ENCODE measurements around the gene GSTO1. TPM values are rescaled to one million over a fixed set of nuclear protein-coding genes. Genes with fewer than 3 reads are reported as not detected.

The GSTO1 gene
- total and polyA plus RNA-seq, 9 of the 15 experiments (the other 6 are each of a cell fraction or from before 2014, with no cell fraction given), result 136 to 592 (median 237) TPM

GRCh38 chr10:104257235-104257634, 2.5 kb downstream of the GSTO1 start:
- 90% methylated on average over 3 of the region's 5 CpGs for WGBS (ENCODE audit: insufficient coverage, low coverage, missing lambda C conversion rate)
- Histone ChIP-seq H2AFZ (ENCODE audit: low read depth, low read length) (no peak overlapping the region), H3K9ac (ENCODE audit: insufficient read depth in 1 of 2, low read depth in 2 of 2, low read length in 2 of 2) (peak overlapping the region in 1 of 2 experiments; percentile 84; a peak in 2 of 4 replicates), H3K4me1 (replicated peaks in 1 of 2; ENCODE audit: control insufficient read depth in 2 of 2, insufficient read depth in 2 of 2, low read length in 2 of 2) (peaks cover 17 to 44% of the 10 kb centered on the region in 2 experiments; a peak in 4 of 5 replicates), H3K79me2 (ENCODE audit: control insufficient read depth, insufficient read depth, low read length) (peaks cover 77% of the 10 kb centered on the region), H3K36me3 (ENCODE audit: control insufficient read depth, insufficient read depth, low read length) (peaks cover 64% of the 10 kb centered on the region), H3K9me3 (replicated peaks; ENCODE audit: control insufficient read depth, insufficient read depth, low read depth, low read length) (no peaks in the 10 kb centered on the region; the same call in 1 of the 2 replicates), H3K27me3 (ENCODE audit: control insufficient read depth in 2 of 2, insufficient read depth in 2 of 2, low read length in 2 of 2) (no peaks in the 10 kb centered on the region), H3K4me3 (peak overlapping the region; percentile 93; the same call in 1 of the 2 replicates), H3K4me2 (ENCODE audit: insufficient read depth, low read length) (peak overlapping the region; percentile 86), H4K20me1 (replicated peaks; ENCODE audit: control insufficient read depth, insufficient read depth, low read length) (no peaks in the 10 kb centered on the region), H3K27ac (ENCODE audit: extremely low read depth, low read depth, low read length) (no peak overlapping the region), H3K9me1 (ENCODE audit: control insufficient read depth, insufficient read depth, low read length) (no peaks in the 10 kb centered on the region)
- intact Hi-C loops (cut with micrococcal nuclease) (no loop called here), in situ Hi-C loops (cut with MboI) (no loop called here)
- no peak for DNase-seq (ENCODE audit: extremely low read depth in 1 of 4, low spot score in 3 of 4)
- CTCF ChIA-PET (ENCODE audit: low intra/inter-chr PET ratio), result no interaction called here
- POLR2A ChIA-PET, result interaction anchor here (1.0 kb wide), 1 partner anchor 82 kb away, joined by 3 read pairs; no protein-coding TSS in a partner anchor
- ATAC-seq, result no peak
- FAIRE-seq, result no peak
- TF ChIP-seq ZNF512 (tag; IDR thresholded peaks at IDR 0.05), result no peak
- TF ChIP-seq MIER1 (IDR thresholded peaks at IDR 0.05; ENCODE audit: low read depth), result no peak
- TF ChIP-seq JUNB (CRISPR knock-in tag; conservative IDR thresholded peaks at IDR 0.05), result no peak
- no peak for TF ChIP-seq PURB (CRISPR knock-in tag; IDR thresholded peaks at IDR 0.05; ENCODE audit: low read depth)
- no peak for TF ChIP-seq ZNF12 (CRISPR knock-in tag; IDR thresholded peaks at IDR 0.05)
- TF ChIP-seq ZNF316 (IDR thresholded peaks at IDR 0.05), result no peak
- no peak for TF ChIP-seq SRF (CRISPR knock-in tag; IDR thresholded peaks at IDR 0.05)
- no peak for TF ChIP-seq HBP1 (CRISPR knock-in tag; IDR thresholded peaks at IDR 0.05)
- TF ChIP-seq YBX1 (IDR thresholded peaks at IDR 0.05), result no peak
- TF ChIP-seq ZNF511 (CRISPR knock-in tag; IDR thresholded peaks at IDR 0.05), result no peak
- no peak for TF ChIP-seq CCNT2 (IDR thresholded peaks at IDR 0.05; ENCODE audit: borderline replicate concordance, extremely low read depth, insufficient read length, low read depth, low read length)
- TF ChIP-seq SRSF9 (IDR thresholded peaks at IDR 0.05; ENCODE audit: borderline replicate concordance, low read depth, low read length), result no peak
- no peak for TF ChIP-seq IRF1 (CRISPR knock-in tag; IDR thresholded peaks at IDR 0.05; ENCODE audit: borderline replicate concordance)
- TF ChIP-seq MAX (CRISPR knock-in tag; IDR thresholded peaks at IDR 0.05), result no peak
- TF ChIP-seq EWSR1 (IDR thresholded peaks at IDR 0.05; ENCODE audit: borderline replicate concordance, low read depth, partially characterized antibody), result no peak
- no peak for TF ChIP-seq PHF8 (IDR thresholded peaks at IDR 0.05; ENCODE audit: borderline replicate concordance, low read length)
- no TSS peak for BruUV-seq (replicated peaks)
